ENCODE results near the gene PFKFB3.
"Not testable (repeated sequence)": the region's sequence is repeated elsewhere in the genome, so short reads cannot be mapped to it uniquely, and the experiment has no call there.

The PFKFB3 gene

GRCh38 chr10:6202098-6202683, 541 bp upstream of the PFKFB3 start:
- DNase-seq (ENCODE audit: low spot score) = no peak

- DNase-seq (ENCODE audit: low spot score) = peak; percentile 41
These were observed 765 bp downstream of the PFKFB3 start for GRCh38 chr10:6203331-6204062.

GRCh38 chr10:6204063-6204340, 1.3 kb downstream of the PFKFB3 start:
- DNase-seq (ENCODE audit: low spot score) = peak; percentile 18

- no peak for DNase-seq (ENCODE audit: low spot score)
These were observed 1.8 kb downstream of the PFKFB3 start for GRCh38 chr10:6204341-6205191.

- DNase-seq (ENCODE audit: low spot score) = not testable (repeated sequence)
These were observed 3.8 kb downstream of the PFKFB3 start for GRCh38 chr10:6206486-6206885.

GRCh38 chr10:6207658-6208057, 4.9 kb downstream of the PFKFB3 start:
- DNase-seq (ENCODE audit: low spot score) = no peak

GRCh38 chr10:6208799-6209235, 6.1 kb downstream of the PFKFB3 start:
- DNase-seq (ENCODE audit: low spot score) = no peak

- no peak for DNase-seq (ENCODE audit: low spot score)
These were observed 8.6 kb downstream of the PFKFB3 start for GRCh38 chr10:6211341-6211670.

- DNase-seq (ENCODE audit: low spot score) = no peak
These were observed 9.2 kb downstream of the PFKFB3 start for GRCh38 chr10:6211671-6212635.

- no peak for DNase-seq (ENCODE audit: low spot score)
These were observed 10.1 kb downstream of the PFKFB3 start for GRCh38 chr10:6212806-6213205.

GRCh38 chr10:6213257-6213905, 10.6 kb downstream of the PFKFB3 start:
- DNase-seq (ENCODE audit: low spot score) = no peak

GRCh38 chr10:6213908-6214307, 11.2 kb downstream of the PFKFB3 start:
- no peak for DNase-seq (ENCODE audit: low spot score)

- DNase-seq (ENCODE audit: low spot score) = no peak
These were observed 11.9 kb downstream of the PFKFB3 start for GRCh38 chr10:6214612-6215011.

GRCh38 chr10:6215241-6215640, 12.5 kb downstream of the PFKFB3 start:
- no peak for DNase-seq (ENCODE audit: low spot score)

- no peak for DNase-seq (ENCODE audit: low spot score)
These were observed 13.2 kb downstream of the PFKFB3 start for GRCh38 chr10:6215683-6216484.

GRCh38 chr10:6216916-6217315, 14.2 kb downstream of the PFKFB3 start:
- no peak for DNase-seq (ENCODE audit: low spot score)

GRCh38 chr10:6217611-6218010, 14.9 kb downstream of the PFKFB3 start:
- no peak for DNase-seq (ENCODE audit: low spot score)

- DNase-seq (ENCODE audit: low spot score) = no peak
These were observed 16.2 kb downstream of the PFKFB3 start for GRCh38 chr10:6218692-6219493.

- no peak for DNase-seq (ENCODE audit: low spot score)
These were observed 16.7 kb downstream of the PFKFB3 start for GRCh38 chr10:6219494-6219836.
